Measurements from ENCODE around the gene CACNA1G.
A peak's percentile ranks its signal among the peaks of the same experiment; 100 is the strongest.

Gene CACNA1G

DNA sequence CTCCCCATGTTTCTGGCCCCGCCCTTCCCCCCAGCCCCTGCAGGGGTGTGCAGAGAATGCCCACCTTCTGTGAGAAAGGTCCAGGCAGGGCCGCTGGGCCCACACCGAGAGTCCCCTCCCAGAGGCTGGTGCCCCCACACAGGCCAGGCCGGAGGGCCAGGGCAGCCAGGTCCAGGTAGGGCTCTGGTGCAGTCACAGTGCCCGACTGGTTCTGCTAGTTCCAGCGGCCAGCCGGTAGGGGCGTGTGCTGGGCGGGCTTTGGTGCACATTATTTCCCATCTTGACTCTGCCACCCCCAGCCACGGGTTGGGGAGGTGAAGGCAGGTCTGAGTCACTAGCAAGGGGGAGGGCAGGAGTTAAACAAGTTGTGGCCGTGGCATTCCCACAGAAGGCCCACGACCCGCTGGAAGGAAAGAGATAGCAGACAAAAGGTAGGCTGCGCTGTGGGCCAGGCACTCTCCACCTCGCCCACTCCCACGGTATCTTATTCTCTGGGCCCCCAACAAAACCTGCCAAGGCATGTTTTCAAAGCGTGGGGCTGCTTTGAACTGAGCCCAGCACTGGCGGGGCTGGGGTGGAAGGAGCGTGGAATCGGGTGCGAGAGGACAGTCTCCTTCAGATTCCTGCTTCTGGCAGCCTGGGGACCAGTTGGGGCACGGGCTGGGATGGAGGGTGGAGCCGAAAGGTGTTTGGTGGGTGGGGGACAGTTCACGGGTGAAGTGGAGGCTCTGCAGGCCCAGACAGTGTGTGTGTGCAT is 26.1 kb upstream of the CACNA1G start:
- DNase-seq = peak; percentile 40

DNA sequence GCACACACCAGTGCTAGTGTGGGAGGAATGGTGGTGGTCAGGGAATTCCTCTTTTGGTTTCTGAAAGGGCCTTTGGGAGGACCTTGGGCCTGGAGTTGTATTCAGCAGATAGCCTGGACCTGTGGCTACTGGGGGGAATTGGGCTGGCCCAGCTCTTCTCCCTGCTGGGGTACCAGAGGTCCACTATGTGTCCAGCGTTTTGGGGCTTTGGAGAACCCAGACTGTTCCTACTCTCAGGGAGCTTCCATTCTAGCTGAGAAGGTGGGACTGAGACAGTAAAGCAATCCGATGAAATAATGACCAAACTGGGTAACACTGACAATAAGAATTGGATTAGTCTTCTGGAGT is 25.6 kb upstream of the CACNA1G start:
- DNase-seq = no peak

DNA sequence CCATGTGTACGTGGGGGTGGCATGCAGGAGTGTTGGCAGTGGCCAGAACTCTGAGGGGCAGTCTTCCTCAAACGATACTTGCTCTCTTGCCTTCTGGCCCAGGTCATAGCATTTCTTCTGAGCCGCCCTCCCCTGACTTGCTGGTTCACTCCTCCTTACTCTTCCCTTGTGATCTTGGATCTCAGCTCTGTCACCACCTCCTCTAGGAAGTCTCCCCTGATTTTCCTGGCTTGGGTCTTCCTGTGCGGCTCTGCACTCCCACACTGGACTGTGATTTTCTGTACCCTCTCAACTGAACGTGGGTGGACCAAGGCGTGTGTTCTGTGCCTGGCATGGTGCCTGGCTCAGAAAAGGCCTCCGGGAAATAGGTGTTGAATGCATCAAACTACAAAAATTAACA is 25.1 kb upstream of the CACNA1G start:
- DNase-seq = no peak

DNA sequence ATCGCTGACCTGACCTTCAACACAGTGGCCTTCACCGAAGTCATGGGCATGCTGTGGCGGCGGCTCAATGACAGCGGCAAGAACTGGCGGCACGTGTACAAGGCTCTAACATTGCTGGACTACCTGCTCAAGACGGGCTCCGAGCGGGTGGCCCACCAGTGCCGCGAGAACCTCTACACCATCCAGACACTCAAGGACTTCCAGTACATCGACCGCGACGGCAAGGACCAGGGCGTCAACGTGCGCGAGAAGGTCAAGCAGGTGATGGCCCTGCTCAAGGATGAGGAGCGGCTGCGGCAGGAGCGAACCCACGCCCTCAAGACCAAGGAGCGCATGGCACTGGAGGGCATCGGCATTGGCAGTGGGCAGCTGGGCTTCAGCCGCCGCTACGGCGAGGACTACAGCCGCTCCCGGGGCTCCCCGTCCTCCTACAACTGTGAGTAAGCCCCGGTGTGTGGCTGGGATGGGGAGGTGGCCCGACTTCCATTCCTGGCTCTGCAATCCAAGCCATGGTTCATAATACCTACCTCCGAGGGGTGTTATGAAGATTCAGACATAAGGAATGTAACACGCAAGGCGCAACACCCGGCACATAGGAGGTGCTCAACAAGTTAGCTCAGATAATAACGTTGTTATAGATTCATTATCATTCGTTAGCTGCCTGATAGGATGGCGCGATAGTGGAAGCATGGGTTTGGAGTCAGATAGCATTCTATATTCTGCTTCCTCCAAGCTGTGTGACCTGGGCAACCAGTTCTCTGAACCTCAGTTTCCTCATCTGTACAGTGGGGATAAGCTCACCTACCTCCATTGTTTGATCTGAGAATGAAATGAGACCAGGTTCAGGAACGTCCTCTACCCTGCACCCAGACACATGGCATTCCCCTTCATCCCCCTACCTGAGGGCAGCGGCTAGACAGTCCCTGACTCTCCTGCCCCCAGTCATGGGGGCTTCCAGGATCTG is 23.6 kb upstream of the CACNA1G start:
- DNase-seq = no peak

DNA sequence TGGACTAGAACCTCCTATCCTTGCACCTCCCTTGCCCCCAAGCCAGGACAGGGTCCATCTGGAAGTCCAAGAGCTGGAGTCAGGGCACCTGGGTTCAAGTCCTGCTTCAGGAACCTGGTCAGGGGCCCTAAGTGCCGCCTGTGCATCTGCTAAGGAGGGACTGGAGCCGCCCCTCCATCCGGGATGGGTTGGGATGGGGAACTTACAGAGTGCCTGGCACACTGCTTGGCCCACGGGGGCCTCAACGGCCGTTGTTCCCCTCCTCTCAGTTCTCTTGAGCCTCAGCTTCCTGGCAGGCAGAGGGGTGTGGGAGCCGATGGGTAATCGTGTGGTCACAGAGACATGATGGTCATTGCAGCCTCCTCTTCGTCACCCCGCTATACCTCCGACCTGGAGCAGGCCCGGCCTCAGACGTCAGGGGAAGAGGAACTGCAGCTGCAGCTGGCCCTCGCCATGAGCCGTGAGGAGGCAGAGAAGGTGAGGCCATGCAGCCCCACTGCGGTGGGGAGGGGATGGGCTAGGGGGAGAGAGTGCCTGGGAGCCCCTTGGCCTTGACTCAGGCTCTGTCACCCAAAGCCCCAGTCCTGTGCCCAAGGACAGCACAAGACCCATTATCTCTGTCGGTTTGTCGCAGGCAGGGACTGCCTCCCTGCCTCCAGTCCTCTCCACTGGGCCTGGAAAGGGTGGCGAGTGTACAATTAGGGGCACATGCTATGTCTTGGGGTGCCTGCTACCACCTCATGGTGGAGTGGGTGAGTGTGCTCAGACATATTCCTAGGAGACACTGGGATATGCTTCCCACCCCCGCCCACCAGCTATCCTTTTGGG is 22.6 kb upstream of the CACNA1G start:
- no peak for DNase-seq

DNA sequence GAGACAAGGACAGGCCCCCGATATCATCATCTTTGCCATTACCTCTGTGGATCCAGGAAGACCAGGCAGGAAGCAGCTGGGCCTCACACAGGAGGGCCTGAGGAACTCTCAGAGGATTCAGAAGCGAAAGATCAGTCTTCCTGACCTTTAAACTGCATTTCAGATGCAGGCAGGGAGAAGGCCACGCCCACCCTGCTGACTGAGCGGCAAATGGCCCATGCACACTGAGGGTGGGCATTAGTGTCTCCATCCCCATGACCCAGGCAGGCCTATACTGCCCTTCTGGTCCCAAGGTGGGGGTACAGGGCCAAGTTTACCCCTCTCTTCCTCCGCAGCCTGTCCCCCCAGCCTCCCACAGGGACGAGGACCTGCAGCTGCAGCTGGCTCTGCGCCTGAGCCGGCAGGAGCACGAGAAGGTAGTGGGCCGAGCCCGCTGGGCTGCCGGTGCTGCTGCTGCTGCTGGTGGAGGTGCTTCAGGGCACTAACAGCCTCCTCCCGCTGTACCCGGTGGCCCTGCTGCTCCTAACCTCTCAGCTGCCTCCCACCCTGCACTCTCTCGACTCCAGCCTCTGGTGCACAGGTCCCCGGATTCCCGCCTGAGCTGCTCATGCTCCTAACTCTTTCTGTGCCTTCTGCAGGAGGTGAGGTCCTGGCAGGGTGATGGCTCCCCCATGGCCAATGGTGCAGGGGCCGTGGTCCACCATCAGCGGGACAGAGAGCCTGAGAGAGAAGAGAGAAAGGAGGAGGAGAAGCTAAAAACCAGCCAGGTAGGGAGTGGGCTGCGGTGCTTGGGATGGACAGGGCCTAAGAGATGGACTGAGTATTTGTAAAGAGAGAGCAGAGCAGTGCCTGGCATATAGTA is 21.7 kb upstream of the CACNA1G start:
- DNase-seq = no peak

DNA sequence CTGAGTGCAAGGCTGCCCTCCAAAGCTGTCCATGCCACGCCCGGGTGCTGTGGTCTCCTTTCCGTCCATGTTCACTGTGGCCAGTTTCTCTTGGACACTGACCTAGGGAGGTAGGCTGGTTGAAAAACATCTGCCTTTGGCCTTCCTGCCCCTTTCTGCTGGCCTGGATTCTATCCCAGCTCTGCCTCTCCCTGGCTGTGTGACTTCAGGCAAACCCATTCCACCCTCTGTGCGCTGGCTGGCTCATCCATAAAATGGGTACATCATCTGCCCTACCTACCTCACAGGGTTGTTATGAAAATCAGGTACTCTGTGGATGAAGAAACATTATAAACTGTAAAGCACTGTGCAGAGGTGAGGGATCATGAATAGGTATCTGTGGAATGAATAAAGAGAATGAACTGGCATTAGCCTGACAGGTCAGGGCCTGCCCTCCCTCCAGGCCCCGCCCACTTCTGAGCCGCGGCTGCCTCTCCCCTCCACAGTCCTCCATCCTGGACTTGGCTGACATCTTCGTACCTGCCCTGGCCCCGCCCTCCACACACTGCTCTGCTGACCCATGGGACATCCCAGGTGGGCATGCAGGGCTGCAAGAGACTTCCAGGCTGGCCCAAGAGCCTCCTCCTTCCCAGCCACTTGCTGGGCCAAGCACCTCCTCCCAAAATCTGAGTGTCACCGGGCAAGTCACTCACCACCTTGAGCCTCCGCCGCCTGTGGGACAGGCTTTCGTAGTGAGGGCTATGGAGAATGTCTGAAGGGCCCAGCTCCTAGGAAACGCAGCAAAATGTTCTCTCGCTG is 20.6 kb upstream of the CACNA1G start:
- DNase-seq = no peak

DNA sequence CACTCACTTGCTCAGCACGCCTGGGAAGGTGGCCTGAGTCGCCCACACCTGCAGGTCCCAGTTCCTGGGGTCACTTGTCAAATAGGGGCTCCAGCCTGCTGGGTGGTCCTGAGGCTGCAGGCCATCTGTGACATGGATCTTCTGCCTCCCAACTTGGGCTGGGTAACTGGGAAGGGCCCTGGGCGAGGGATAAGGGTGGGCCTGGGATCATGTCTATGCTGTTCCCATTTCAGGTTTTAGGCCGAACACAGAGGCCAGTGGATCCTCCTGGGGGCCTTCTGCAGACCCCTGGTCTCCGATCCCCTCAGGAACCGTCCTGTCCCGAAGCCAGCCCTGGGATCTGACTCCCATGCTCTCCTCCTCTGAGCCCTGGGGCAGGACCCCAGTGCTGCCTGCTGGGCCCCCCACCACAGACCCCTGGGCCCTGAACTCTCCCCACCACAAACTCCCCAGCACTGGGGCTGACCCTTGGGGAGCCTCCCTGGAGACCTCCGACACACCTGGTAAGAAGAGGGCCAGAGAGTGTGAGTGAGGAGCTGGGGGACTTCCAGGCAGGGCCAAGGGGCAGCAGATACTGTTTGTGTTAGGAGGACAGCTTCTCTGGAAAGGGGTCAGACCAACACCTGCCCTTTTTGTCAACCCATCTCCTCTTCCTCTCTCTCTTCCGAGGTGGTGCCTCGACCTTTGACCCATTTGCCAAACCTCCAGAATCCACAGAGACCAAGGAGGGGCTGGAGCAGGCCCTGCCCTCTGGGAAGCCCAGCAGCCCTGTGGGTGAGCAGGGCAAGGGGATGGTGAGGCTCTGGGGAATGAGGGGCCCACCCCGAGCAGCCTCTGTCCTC is 19.7 kb upstream of the CACNA1G start:
- no peak for DNase-seq

DNA sequence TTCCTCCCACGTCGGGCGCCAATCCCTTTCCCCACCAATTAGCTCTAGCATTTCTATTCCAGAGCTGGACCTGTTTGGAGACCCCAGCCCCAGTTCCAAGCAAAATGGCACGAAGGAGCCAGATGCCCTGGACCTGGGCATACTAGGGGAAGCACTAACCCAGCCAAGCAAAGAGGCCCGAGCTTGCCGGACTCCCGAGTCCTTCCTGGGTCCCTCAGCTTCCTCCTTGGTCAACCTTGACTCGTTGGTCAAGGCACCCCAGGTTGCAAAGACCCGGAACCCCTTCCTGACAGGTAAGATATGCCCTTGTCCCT is 19.2 kb upstream of the CACNA1G start:
- DNase-seq = no peak

DNA sequence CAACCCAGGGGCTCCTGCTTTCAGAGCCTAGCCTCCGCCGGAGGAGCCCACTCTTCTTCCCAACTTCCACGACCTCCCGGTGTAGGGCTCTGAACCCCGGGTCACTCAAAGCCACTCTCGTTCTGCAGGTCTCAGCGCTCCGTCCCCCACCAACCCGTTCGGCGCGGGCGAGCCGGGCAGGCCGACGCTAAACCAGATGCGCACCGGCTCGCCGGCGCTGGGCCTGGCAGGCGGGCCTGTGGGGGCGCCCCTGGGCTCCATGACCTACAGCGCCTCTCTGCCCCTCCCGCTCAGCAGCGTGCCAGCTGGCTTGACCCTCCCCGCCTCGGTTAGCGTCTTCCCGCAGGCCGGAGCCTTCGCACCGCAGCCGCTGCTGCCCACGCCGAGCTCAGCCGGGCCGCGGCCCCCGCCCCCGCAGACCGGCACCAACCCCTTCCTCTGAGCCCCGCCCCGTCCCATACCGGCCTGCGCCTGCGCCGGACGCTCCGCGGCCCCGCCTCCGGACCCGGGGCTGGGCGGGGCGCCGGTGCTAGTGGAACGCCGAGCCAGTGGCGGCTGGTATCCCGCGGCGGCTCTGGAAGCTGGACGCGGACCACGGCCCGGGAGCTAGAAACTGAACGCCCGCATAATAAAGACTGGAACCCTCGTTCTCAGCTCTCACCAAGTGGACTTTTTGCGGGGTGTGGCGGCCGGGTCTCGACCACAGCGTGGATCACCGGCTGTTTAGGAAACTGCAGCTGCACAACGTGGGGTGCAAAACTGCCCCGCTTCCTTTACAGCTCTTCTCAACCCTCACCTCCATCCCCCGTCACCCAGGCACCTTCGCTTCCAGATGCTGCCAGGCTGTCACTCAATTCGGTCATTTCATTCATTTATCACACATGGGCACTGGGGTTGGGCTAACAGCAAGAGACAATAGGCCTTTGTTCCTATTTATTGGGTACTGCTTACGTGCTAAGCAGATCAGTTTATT is 18.5 kb upstream of the CACNA1G start:
- peak; percentile 79 for DNase-seq

DNA sequence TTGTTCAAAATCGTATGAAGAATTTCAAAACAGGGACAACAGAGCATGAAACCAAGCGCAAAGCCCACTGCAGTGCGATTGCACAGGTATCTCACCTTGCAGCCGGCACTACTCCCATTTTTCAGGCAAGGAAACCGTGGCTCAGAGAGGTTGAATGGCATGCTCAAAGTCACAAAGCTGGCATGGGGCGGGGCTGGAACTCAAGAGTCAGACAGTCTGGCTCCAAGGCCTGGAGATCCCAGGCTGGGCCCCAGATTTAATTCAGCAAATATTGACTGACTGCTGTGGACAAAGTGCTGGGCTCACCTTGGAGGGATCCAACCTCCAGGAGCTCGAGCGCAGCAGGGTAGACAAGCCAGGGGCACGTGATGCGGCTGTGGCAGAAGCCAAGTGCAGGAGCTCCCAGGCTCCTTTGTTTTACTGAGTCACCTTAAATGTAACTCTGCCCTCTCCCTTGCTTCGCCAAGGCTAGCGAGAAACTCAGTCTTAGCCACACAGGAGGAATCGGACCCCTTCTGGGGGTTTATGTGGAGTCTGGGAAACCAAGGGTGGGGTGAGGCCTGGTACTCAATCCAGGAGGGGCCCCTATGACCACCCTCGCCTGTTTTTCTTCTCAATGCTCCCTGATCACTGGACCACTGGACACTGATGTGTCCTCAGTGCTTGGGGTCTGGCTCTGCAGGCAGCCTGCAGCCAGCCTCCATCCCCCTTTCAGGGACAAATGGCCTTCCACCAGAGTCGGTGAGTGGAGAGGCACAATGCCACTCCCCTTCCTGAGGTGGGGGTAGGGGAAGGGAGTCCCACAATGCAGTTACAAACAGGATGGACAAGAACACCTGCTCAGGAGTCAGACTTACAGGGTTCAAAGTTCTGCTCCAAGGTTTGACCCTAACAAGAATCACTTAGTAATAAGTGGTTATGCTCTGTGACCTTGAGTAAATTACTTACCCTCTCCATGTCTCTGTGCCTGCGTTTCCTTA is 17.4 kb upstream of the CACNA1G start:
- DNase-seq = no peak

DNA sequence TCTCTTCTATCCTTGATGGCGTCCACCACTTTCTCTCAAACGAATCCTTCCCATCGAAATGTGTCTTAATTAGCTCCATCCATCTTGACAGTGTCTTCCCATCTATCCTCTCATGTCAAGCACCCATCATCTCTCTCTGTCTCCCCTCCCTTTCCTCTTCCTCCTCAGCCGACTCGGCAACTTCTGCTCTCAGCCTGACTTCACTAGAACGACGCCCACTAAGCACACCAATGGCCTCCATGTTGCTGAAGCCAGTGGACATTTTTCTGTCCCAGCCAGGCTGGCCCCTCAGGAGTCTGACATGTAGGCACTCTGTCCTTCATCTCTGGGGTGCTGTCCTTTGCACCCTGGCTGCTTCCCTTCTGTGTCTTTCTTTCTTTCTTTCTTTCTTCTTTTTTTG is 16.0 kb upstream of the CACNA1G start:
- DNase-seq = no peak

DNA sequence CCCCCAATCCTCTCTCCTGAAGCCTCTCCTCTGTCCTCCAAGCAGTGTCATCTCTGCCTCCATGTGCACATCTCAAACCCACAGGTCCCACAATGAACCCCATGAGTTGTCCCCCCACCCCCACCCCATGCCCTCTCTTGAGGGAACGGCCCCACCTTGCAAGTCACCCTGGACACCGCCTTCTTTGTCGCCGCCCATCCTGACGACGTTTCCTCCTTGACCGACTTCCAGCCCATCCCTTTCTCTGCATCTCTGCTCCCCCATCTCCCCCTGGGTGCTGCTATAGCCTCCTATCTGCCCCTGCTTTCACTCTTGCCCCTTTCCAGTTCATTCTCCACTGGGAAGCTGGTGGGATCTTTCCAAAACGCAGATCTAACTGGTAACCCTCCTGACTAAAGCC is 15.2 kb upstream of the CACNA1G start:
- DNase-seq = no peak

DNA sequence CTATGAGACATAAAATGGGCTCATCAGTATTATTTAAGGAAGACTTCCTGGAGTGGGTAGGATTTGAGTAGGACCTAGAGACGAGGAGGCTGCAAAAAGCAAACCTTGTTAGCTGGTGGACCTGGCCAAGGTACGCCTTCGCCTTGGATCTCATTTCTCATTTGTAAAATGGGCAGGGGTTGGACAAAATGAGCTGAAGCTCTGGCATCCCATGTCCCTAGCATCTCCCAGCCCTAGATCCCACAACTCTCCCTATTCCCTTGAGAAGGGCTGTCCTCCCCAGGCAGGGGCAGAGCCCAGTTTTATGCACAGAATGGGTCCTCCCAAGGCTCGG is 13.8 kb upstream of the CACNA1G start:
- no peak for DNase-seq

DNA sequence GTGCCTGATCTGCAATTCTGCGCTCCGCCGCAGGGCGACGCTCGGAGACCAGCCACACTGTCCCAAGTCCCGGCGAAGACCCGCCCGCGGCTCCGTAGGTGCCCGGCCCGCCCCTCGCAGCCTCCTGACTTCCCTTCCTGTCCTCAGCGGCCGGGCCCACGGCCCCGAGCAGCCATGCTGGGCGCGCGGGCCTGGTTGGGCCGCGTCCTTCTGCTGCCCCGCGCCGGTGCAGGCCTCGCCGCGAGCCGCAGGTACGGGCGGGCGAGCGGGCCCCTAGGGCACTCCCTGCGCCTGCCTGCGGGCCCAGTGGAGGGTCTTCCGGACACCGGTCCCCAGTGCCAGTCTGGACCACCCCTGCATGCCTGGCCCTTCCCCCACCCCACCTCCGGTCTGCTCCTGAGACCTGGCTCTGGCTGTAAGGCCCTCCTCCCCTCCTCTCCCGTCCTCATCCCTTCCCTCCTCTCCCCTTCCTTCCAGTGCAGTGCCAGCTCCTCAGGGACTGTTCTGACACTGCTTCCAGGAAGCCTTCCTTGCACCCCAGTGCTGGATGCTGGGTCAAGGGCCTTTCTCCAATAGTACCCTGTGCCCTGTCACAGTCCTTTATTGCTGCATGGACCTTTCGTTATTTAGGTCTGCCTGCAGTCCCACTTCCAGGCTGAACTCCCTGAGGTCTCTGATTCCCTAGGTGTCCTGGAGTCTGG is 13.3 kb upstream of the CACNA1G start, which contains the start of gene SPATA20:
SPATA20 (plus strand) TSS at position 140 of the 701 bp plus-strand sequence; CDS start at position 175, 35 bp downstream.
- peak; percentile 86 for DNase-seq

DNA sequence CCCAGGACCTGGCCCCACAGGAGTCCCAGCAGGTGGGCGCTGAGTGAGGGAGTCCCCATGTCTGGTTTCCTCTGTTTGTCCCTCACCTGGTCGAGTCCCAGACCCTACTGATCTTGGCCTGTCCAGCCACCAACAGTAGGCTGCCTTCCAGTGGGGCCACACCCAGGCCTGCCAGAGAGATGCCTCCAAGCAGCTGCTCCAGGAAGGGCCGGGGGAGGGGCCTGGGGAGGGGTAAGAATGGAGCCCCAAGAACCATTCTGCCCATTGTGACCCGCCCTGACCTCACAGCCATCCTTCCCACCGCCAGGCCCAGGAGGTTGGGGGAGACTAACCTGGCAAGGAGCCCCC is 12.8 kb upstream of the CACNA1G start:
- no peak for DNase-seq

DNA sequence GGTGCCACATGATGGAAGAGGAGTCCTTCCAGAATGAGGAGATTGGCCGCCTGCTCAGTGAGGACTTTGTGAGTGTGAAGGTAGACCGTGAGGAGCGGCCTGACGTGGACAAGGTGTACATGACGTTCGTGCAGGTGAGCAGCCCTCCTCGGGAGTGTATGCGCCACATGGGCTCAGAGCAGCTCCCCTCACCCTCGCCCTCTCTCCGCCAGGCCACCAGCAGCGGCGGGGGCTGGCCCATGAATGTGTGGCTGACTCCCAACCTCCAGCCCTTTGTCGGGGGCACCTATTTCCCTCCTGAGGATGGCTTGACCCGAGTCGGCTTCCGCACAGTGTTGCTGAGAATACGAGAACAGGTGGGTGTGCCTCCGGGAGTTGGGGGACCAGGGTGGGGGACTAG is 11.7 kb upstream of the CACNA1G start:
- no peak for DNase-seq

Measured in stimulated activated CD4-positive, alpha-beta T cell treated with anti-CD3 and anti-CD28 coated beads, Interleukin-1b, Interleukin-23, amount 100 ng/mL, for 48 hours (primary cell).